ENCODE results near the gene RAP1GAP2. TPM values are rescaled to one million over a fixed set of nuclear protein-coding genes. Genes with fewer than 3 reads are reported as not detected.
"Not testable (repeated sequence)": the region's sequence is repeated elsewhere in the genome, so short reads cannot be mapped to it uniquely, and the experiment has no call there.

The RAP1GAP2 gene
- total RNA-seq, 1 donor from 2014 or later = 30.4 TPM

DNA sequence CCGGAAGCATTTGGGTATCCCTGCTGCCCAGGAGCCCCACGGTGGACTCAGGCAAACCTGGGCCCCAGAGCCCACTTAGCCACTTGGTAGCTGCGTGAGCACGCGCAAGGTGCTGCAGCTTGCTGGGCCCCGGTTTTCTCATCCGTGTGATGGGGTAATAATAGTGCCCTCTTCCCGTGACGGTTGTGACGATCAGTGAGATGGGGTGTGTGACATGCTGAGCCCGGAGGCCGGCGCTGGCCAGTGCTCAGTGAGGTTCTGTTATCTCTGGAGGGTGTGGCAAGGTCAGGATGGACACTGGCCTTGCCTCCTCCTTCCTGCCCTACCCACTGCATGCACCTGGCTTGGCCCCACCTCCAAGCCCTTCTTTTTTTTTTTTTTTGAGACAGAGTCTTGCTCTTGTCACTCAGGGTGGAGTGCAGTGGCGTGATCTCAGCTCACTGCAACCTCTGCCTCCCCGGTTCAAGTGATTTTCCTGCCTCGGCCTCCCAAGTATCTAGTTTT, 82.6 kb downstream of the RAP1GAP2 start:
- no peak overlapping the region for H3K4me3 ChIP-seq (ENCODE audit: low read depth, low read length)
- DNase-seq (ENCODE audit: low read depth) = no peak
- TF ChIP-seq, protein P1, sequence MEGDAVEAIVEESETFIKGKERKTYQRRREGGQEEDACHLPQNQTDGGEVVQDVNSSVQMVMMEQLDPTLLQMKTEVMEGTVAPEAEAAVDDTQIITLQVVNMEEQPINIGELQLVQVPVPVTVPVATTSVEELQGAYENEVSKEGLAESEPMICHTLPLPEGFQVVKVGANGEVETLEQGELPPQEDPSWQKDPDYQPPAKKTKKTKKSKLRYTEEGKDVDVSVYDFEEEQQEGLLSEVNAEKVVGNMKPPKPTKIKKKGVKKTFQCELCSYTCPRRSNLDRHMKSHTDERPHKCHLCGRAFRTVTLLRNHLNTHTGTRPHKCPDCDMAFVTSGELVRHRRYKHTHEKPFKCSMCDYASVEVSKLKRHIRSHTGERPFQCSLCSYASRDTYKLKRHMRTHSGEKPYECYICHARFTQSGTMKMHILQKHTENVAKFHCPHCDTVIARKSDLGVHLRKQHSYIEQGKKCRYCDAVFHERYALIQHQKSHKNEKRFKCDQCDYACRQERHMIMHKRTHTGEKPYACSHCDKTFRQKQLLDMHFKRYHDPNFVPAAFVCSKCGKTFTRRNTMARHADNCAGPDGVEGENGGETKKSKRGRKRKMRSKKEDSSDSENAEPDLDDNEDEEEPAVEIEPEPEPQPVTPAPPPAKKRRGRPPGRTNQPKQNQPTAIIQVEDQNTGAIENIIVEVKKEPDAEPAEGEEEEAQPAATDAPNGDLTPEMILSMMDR (conservative IDR thresholded peaks at IDR 0.05; ENCODE audit: low read depth, low read length) = no peak

GRCh38 chr17:2880050-2880449, 83.8 kb downstream of the RAP1GAP2 start:
- no peak overlapping the region for H3K4me3 ChIP-seq (ENCODE audit: low read depth, low read length)
- no peak for DNase-seq (ENCODE audit: low read depth)
- TF ChIP-seq, protein P1 (conservative IDR thresholded peaks at IDR 0.05; ENCODE audit: low read depth, low read length) = no peak

DNA sequence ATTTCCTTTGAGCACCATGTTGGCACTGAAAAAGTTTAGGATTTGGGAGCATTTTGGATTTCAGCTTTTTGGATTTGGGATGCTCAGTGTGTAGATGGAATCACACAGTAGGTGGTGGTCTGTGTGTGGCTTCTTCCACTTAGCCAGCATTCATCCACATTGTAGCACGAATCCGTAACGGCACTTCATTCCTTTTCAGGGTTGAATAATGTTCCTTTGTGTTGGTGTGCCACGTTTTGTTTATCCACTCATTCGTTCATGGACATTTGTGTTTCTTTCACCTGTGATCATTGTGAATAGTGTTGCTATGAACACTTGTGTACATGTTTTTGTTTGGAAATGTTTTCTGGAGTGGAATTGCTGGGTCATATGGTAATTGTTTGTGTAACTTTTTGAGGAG, 85.1 kb downstream of the RAP1GAP2 start:
- TF ChIP-seq, protein P1 (conservative IDR thresholded peaks at IDR 0.05; ENCODE audit: low read depth, low read length) = no peak
- no peak overlapping the region for H3K4me3 ChIP-seq (ENCODE audit: low read depth, low read length)
- DNase-seq (ENCODE audit: low read depth) = no peak

- TF ChIP-seq, protein P1 (conservative IDR thresholded peaks at IDR 0.05; ENCODE audit: low read depth, low read length) = no peak
- DNase-seq (ENCODE audit: low read depth) = no peak
These were observed 87.4 kb downstream of the RAP1GAP2 start for GRCh38 chr17:2883544-2884213.

DNA sequence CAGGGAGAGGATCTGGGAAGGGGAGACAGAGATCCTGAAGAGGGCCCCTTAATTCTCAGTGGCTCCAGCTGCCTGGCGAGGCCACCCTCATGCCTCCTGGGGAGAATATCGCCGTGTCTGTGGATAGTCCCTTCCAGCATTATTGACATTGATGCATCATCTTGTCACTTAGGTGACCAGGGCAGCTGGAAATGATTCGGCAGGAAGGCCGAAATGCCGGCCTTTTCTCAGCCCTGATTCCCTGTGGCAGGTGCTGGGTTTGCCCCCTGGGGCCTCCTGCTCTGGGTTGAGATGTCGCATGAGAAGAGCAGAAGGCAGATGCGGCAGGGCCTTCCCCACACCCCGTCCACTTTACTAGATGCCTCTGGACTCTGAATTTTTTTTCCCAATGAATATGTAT, 89.5 kb downstream of the RAP1GAP2 start:
- no peak for DNase-seq (ENCODE audit: low read depth)
- H3K4me3 ChIP-seq (ENCODE audit: low read depth, low read length) = no peak overlapping the region
- TF ChIP-seq, protein P1 (conservative IDR thresholded peaks at IDR 0.05; ENCODE audit: low read depth, low read length) = no peak

More at GRCh38 chr17:2883544-2884213, 87.4 kb downstream of the RAP1GAP2 start:
- no peak overlapping the region for H3K4me3 ChIP-seq (ENCODE audit: low read depth, low read length)

DNA sequence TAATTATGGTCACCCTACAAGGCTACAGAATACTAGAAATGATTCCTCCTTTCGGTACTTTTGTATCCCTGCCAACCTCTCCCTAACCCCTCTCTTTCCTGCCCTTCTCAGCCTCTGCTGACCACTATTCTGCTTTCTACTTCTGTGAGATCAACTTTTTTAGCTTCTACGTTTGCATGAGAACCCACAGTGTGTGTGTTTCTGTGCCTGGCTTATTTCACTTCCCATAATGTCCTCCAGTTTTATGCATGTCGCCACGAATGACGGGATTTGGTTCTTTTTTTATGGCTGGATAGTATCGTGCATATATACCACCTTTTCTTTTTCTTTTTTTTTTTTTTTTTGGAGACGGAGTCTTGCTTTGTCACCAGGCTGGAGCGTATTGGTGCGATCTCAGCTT, 92.1 kb downstream of the RAP1GAP2 start:
- DNase-seq (ENCODE audit: low read depth) = no peak
- TF ChIP-seq, protein P1 (conservative IDR thresholded peaks at IDR 0.05; ENCODE audit: low read depth, low read length) = no peak

GRCh38 chr17:2889256-2889655, 93.0 kb downstream of the RAP1GAP2 start:
- DNase-seq (ENCODE audit: low read depth) = no peak
- no peak overlapping the region for H3K4me3 ChIP-seq (ENCODE audit: low read depth, low read length)
- TF ChIP-seq, protein P1 (conservative IDR thresholded peaks at IDR 0.05; ENCODE audit: low read depth, low read length) = no peak

More for the DNA sequence above, 92.1 kb downstream of the RAP1GAP2 start:
- H3K4me3 ChIP-seq (ENCODE audit: low read depth, low read length) = no peak overlapping the region

GRCh38 chr17:2890778-2891177, 94.5 kb downstream of the RAP1GAP2 start:
- DNase-seq (ENCODE audit: low read depth); H3K4me3 ChIP-seq (ENCODE audit: low read depth, low read length): not testable (repeated sequence)
